Measurements from ENCODE around the gene TMPRSS4.

- TF ChIP-seq CTCF (IDR thresholded peaks at IDR 0.05) (no peak), JUND (IDR thresholded peaks at IDR 0.05) (no peak), RCOR1 (IDR thresholded peaks at IDR 0.05; ENCODE audit: low read length) (no peak), POLR2AphosphoS5 (IDR thresholded peaks at IDR 0.05; ENCODE audit: low read depth, low read length) (no peak), YY1 (IDR thresholded peaks at IDR 0.05; ENCODE audit: low read depth) (no peak), REST (IDR thresholded peaks at IDR 0.05; ENCODE audit: low read depth, low read length) (no peak), NFIC (IDR thresholded peaks at IDR 0.05; ENCODE audit: borderline replicate concordance) (no peak), CHD2 (IDR thresholded peaks at IDR 0.05; ENCODE audit: low read length, partially characterized antibody) (no peak), MAX (IDR thresholded peaks at IDR 0.05; ENCODE audit: low read depth) (no peak)
These were observed 65.9 kb downstream of the TMPRSS4 start for GRCh38 chr11:118142809-118143208.

All from SK-N-SH (cell line).